H9 (cell line): ENCODE data around the gene OR10H1. TPM values are rescaled to one million over a fixed set of nuclear protein-coding genes. Genes with fewer than 3 reads are reported as not detected.

Source experiments
- DNase-seq: peaks from one replicate; pipeline ENCODE4 v3.0.0-alpha.2; 2017
- H2AFZ ChIP-seq: one replicate; pipeline ENCODE4 v1.6.1; 2013; ENCODE audit warnings: mild to moderate bottlenecking, low read length, control low read depth, moderate library complexity
- H2AK5ac ChIP-seq: 2 replicates; pipeline ENCODE4 v1.6.1; 2013; ENCODE audit warnings: low read length, control low read depth, mixed read lengths; ENCODE audit not compliant: insufficient read length
- H2BK120ac ChIP-seq: one replicate; pipeline ENCODE4 v1.6.1; 2013; ENCODE audit warnings: low read depth, mild to moderate bottlenecking, low read length, control low read depth, inconsistent platforms; ENCODE audit not compliant: poor library complexity, severe bottlenecking
- H2BK12ac ChIP-seq: 2 replicates; pipeline ENCODE4 v1.6.1; 2013; ENCODE audit warnings: low read length, control low read depth, mixed read lengths, low read depth; ENCODE audit not compliant: insufficient read length
- H2BK15ac ChIP-seq: 2 replicates; pipeline ENCODE4 v1.6.1; 2013; ENCODE audit warnings: low read depth, low read length, control low read depth
- H2BK20ac ChIP-seq: one replicate; pipeline ENCODE4 v1.6.1; 2013; ENCODE audit warnings: low read depth, mild to moderate bottlenecking, low read length, control low read depth, inconsistent platforms; ENCODE audit not compliant: poor library complexity, severe bottlenecking
- H2BK5ac ChIP-seq: 2 replicates; pipeline ENCODE4 v1.6.1; 2013; ENCODE audit warnings: low read length, control low read depth, mixed read lengths; ENCODE audit not compliant: insufficient read length
- H3K14ac ChIP-seq: 2 replicates; pipeline ENCODE4 v1.6.1; 2013; ENCODE audit warnings: low read length, control low read depth; ENCODE audit not compliant: insufficient read depth
- H3K18ac ChIP-seq: 2 replicates; pipeline ENCODE4 v1.6.1; 2013; ENCODE audit warnings: low read depth, mild to moderate bottlenecking, mixed read lengths, low read length, control low read depth; ENCODE audit not compliant: insufficient read length
- H3K23ac ChIP-seq: 2 replicates; pipeline ENCODE4 v1.6.1; 2013; ENCODE audit warnings: low read length, control low read depth, mixed read lengths, low read depth; ENCODE audit not compliant: insufficient read length
- H3K23me2 ChIP-seq: 2 replicates; pipeline ENCODE4 v1.6.1; 2013; ENCODE audit warnings: low read depth, mild to moderate bottlenecking, mixed read lengths, low read length, control low read depth; ENCODE audit not compliant: insufficient read length, poor library complexity, severe bottlenecking
- H3K27ac ChIP-seq: 2 replicates; pipeline ENCODE4 v1.5.1; 2013; ENCODE audit warnings: low read length, control low read depth, mixed read lengths, low read depth; ENCODE audit not compliant: insufficient read length
- H3K27me3 ChIP-seq: 2 replicates; pipeline ENCODE4 v1.6.1; 2013; ENCODE audit warnings: low read length, control low read depth, inconsistent platforms; ENCODE audit not compliant: insufficient read depth
- H3K4ac ChIP-seq: 2 replicates; pipeline ENCODE4 v1.6.1; 2013; ENCODE audit warnings: low read depth, mild to moderate bottlenecking, control low read depth, inconsistent platforms, low read length, moderate library complexity
- H3K4me1 ChIP-seq: 2 replicates; pipeline ENCODE4 v1.6.1; 2013; ENCODE audit warnings: low read length, control low read depth, inconsistent platforms; ENCODE audit not compliant: insufficient read depth
- H3K4me2 ChIP-seq: 2 replicates; pipeline ENCODE4 v1.6.1; 2013; ENCODE audit warnings: low read length, control low read depth, mixed read lengths; ENCODE audit not compliant: insufficient read length, insufficient read depth
- H3K56ac ChIP-seq: 2 replicates; pipeline ENCODE4 v1.6.1; 2013; ENCODE audit warnings: low read depth, mild to moderate bottlenecking, mixed read lengths, low read length, control low read depth; ENCODE audit not compliant: insufficient read length
- H3K79me1 ChIP-seq: 2 replicates; pipeline ENCODE4 v1.6.1; 2013; ENCODE audit warnings: low read depth, mild to moderate bottlenecking, moderate library complexity, low read length, control low read depth, inconsistent platforms; ENCODE audit not compliant: insufficient read depth, poor library complexity, severe bottlenecking
- H3K79me2 ChIP-seq: 2 replicates; pipeline ENCODE4 v1.6.1; 2013; ENCODE audit warnings: low read length, control low read depth, inconsistent platforms; ENCODE audit not compliant: insufficient read depth
- H3K9ac ChIP-seq: 2 replicates; pipeline ENCODE4 v1.6.1; 2013; ENCODE audit warnings: low read length, control low read depth, mixed read lengths; ENCODE audit not compliant: insufficient read length; ENCODE audit errors: extremely low read depth
- H3K9me3 ChIP-seq: one replicate; pipeline ENCODE4 v1.6.1; 2013; ENCODE audit warnings: low read depth, low read length, inconsistent platforms; ENCODE audit not compliant: control insufficient read depth
- H3T11ph ChIP-seq: one replicate; pipeline ENCODE4 v1.6.1; 2013; ENCODE audit warnings: mild to moderate bottlenecking, low read length, control low read depth, inconsistent platforms
- H4K20me1 ChIP-seq: one replicate; pipeline ENCODE4 v1.6.1; 2013; ENCODE audit not compliant: control insufficient read depth, insufficient read length, insufficient read depth
- H4K5ac ChIP-seq: 2 replicates; pipeline ENCODE4 v1.6.1; 2013; ENCODE audit warnings: low read depth, mild to moderate bottlenecking, mixed read lengths, low read length, control low read depth; ENCODE audit not compliant: insufficient read length
- H4K8ac ChIP-seq: replicated peaks from 2 replicates; pipeline ENCODE4 v1.6.1; 2013; ENCODE audit warnings: low read length, control low read depth, mixed read lengths, low read depth; ENCODE audit not compliant: insufficient read length
- H4K91ac ChIP-seq: 2 replicates; pipeline ENCODE4 v1.6.1; 2013; ENCODE audit warnings: low read depth, mild to moderate bottlenecking, moderate library complexity, mixed read lengths, low read length, control low read depth; ENCODE audit not compliant: insufficient read length
- H3K27ac Mint-ChIP-seq, 3 experiments: 2 replicates in 2 of 3; 3 replicates in 1 of 3; pipeline ENCODE4 v1.8.0; 2020 to 2021; ENCODE audit warnings: mixed read lengths in 3 of 3, mild to moderate bottlenecking in 1 of 3, moderate library complexity in 1 of 3
- H3K27me3 Mint-ChIP-seq: 2 replicates; pipeline ENCODE4 v1.8.0; 2021; ENCODE audit warnings: low read depth, mild to moderate bottlenecking, moderate library complexity, mixed read lengths
- H3K36me3 Mint-ChIP-seq, 3 experiments: 2 replicates in 2 of 3; 3 replicates in 1 of 3; pipeline ENCODE4 v1.8.0; 2020 to 2021; ENCODE audit warnings: low read depth in 3 of 3, mixed read lengths in 3 of 3; ENCODE audit not compliant: insufficient read depth in 1 of 3
- H3K4me1 Mint-ChIP-seq, 2 experiments: 2 replicates each; pipeline ENCODE4 v1.8.0; 2020; ENCODE audit warnings: mixed read lengths in 2 of 2
- H3K4me3 Mint-ChIP-seq, 2 experiments: 2 replicates in 1 of 2; 3 replicates in 1 of 2; pipeline ENCODE4 v1.8.0; 2020 to 2021; ENCODE audit warnings: mild to moderate bottlenecking in 2 of 2, mixed read lengths in 2 of 2, moderate library complexity in 1 of 2
- H3K9me3 Mint-ChIP-seq, 2 experiments: 2 replicates in 1 of 2; 3 replicates in 1 of 2; pipeline ENCODE4 v1.8.0; 2020; ENCODE audit warnings: mild to moderate bottlenecking in 2 of 2, mixed read lengths in 2 of 2, moderate library complexity in 1 of 2
- WGBS: extraction: QIAGEN DNeasy Blood & Tissue Kit; methylation state at CpG from one replicate; pipeline ENCODE4 v1.1.7; 2013; ENCODE audit warnings: missing lambda C conversion rate, low lambda C conversion rate, mixed read lengths; ENCODE audit not compliant: insufficient read length; ENCODE audit errors: extremely low coverage; 5-methylcytosine and 5-hydroxymethylcytosine counted together
- total RNA-seq: library from RNA; stranded (reverse); gene quantifications from 2 replicates; pipeline ENCODE4 v1.2.1, GENCODE V29; 2021
- TF ChIP-seq, protein P1 (sequence below): fragments of 200-600 bp; sonication (generic); conservative IDR thresholded peaks from 3 replicates; pipeline ENCODE4 v1.8.0; 2021; ENCODE audit warnings: antibody characterized with exemption, mild to moderate bottlenecking

OR10H1 gene
- total RNA-seq, 1 experiment from 2014 or later: not detected

DNA sequence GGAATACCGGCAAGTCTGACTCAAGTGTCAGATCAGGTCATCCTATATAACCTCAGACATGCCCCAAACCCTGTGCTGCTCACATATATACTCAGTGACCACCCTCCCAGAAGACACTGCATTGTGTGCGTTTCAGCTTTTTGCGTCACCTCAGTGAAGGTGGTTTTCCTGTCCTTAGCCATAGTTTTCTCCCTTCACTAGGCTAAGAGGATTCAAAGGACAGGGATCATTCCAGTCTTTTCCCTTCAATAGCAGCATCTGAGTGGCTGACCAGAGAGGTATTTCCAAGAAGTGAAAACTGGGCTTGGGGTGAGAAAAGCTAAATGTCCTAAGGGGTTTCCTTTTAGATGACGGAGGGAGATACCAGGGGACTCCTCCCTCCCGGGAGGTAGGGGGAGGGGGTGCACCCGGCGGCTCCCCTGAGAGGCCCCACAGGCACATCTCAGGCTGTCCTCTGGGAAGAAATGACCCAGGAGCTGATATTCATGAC is 12.7 kb upstream of the OR10H1 start:
- Mint-ChIP-seq H3K4me1 (no peaks in the 10 kb centered on the region), H3K9me3 (peaks cover 47 to 74% of the 10 kb centered on the region in 2 experiments), H3K27ac (no peak overlapping the region), H3K4me3 (no peak overlapping the region), H3K36me3 (peaks cover 10 to 29% (median 20%) of the 10 kb centered on the region in 3 experiments; a peak in 6 of 7 replicates), H3K27me3 (0 out of 2 replicates have a peak, but pooled peaks cover 2% of the 10 kb centered on the region)
- Histone ChIP-seq H2BK12ac (no peak overlapping the region), H2BK120ac (no peak overlapping the region), H3K23me2 (no peaks in the 10 kb centered on the region), H2BK15ac (no peak overlapping the region), H3K14ac (no peak overlapping the region), H3K56ac (no peak overlapping the region), H3K4me2 (no peak overlapping the region), H3K27me3 (no peaks in the 10 kb centered on the region), H3T11ph (no peak overlapping the region), H2BK5ac (no peak overlapping the region), H4K20me1 (no peaks in the 10 kb centered on the region), H4K91ac (no peak overlapping the region), H3K79me1 (no peaks in the 10 kb centered on the region), H3K4me1 (no peaks in the 10 kb centered on the region), H2BK20ac (no peak overlapping the region), H3K4ac (no peak overlapping the region), H3K9ac (no peak overlapping the region), H3K27ac (no peak overlapping the region), H3K18ac (no peak overlapping the region), H2AK5ac (no peak overlapping the region), H3K9me3 (peaks cover 77% of the 10 kb centered on the region), H2AFZ (no peak overlapping the region), H3K79me2 (no peaks in the 10 kb centered on the region), H3K23ac (no peak overlapping the region), H4K5ac (no peak overlapping the region), H4K8ac (no peak overlapping the region)
- TF ChIP-seq, protein P1, sequence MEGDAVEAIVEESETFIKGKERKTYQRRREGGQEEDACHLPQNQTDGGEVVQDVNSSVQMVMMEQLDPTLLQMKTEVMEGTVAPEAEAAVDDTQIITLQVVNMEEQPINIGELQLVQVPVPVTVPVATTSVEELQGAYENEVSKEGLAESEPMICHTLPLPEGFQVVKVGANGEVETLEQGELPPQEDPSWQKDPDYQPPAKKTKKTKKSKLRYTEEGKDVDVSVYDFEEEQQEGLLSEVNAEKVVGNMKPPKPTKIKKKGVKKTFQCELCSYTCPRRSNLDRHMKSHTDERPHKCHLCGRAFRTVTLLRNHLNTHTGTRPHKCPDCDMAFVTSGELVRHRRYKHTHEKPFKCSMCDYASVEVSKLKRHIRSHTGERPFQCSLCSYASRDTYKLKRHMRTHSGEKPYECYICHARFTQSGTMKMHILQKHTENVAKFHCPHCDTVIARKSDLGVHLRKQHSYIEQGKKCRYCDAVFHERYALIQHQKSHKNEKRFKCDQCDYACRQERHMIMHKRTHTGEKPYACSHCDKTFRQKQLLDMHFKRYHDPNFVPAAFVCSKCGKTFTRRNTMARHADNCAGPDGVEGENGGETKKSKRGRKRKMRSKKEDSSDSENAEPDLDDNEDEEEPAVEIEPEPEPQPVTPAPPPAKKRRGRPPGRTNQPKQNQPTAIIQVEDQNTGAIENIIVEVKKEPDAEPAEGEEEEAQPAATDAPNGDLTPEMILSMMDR: no peak
- WGBS: no CpG with 5 or more reads among the region's 7 CpGs
- DNase-seq: no peak
